Hepatocyte (in vitro differentiated cells): Measurements from ENCODE around the gene KIAA1549. TPM values are rescaled to one million over a fixed set of nuclear protein-coding genes. Genes with fewer than 3 reads are reported as not detected.

Source experiments
- DNase-seq: peaks from one replicate; pipeline ENCODE4 v3.0.0-alpha.2; 2016; ENCODE audit warnings: low spot score
- H2AFZ ChIP-seq: fragments of 200-600 bp; sonication (generic); 2 replicates; pipeline ENCODE4 v1.6.0; 2016; ENCODE audit warnings: antibody characterized with exemption, mild to moderate bottlenecking
- H3K27ac ChIP-seq: fragments of 200-600 bp; sonication (generic); 2 replicates; pipeline ENCODE4 v1.5.1; 2016; ENCODE audit warnings: mild to moderate bottlenecking
- H3K27me3 ChIP-seq: fragments of 200-600 bp; sonication (generic); 2 replicates; pipeline ENCODE4 v1.6.1; 2016
- H3K36me3 ChIP-seq: fragments of 200-600 bp; sonication (generic); replicated peaks from 2 replicates; pipeline ENCODE4 v1.5.1; 2016; ENCODE audit warnings: low read depth; ENCODE audit not compliant: insufficient read depth
- H3K4me1 ChIP-seq: fragments of 200-600 bp; sonication (generic); 2 replicates; pipeline ENCODE4 v1.5.1; 2016; ENCODE audit warnings: mild to moderate bottlenecking, moderate library complexity; ENCODE audit not compliant: insufficient read depth
- H3K4me2 ChIP-seq: fragments of 200-600 bp; sonication (generic); 2 replicates; pipeline ENCODE4 v1.6.0; 2016
- H3K4me3 ChIP-seq: fragments of 200-600 bp; sonication (generic); 2 replicates; pipeline ENCODE4 v1.5.1; 2016; ENCODE audit warnings: mild to moderate bottlenecking
- H3K79me2 ChIP-seq: fragments of 200-600 bp; sonication (generic); 2 replicates; pipeline ENCODE4 v1.6.0; 2017; ENCODE audit warnings: mild to moderate bottlenecking
- H3K9me2 ChIP-seq: fragments of 200-600 bp; sonication (generic); replicated peaks from 2 replicates; pipeline ENCODE4 v1.6.0; 2017; ENCODE audit warnings: mild to moderate bottlenecking; ENCODE audit not compliant: insufficient read depth
- H3K9me3 ChIP-seq: fragments of 200-600 bp; sonication (generic); 2 replicates; pipeline ENCODE4 v1.5.1; 2016; ENCODE audit warnings: low read depth, mild to moderate bottlenecking
- H4K20me1 ChIP-seq: fragments of 200-600 bp; sonication (generic); 2 replicates; pipeline ENCODE4 v1.6.0; 2016; ENCODE audit warnings: mild to moderate bottlenecking; ENCODE audit not compliant: insufficient read depth, poor library complexity, severe bottlenecking
- CTCF ChIP-seq: fragments of 200-600 bp; sonication (generic); IDR thresholded peaks from 2 replicates; pipeline ENCODE4 v1.5.1; 2016; ENCODE audit warnings: antibody characterized with exemption, mild to moderate bottlenecking; ENCODE audit not compliant: poor library complexity
- EZH2 ChIP-seq: fragments of 200-600 bp; sonication (generic); IDR thresholded peaks from 2 replicates; pipeline ENCODE4 v1.6.1; 2016; ENCODE audit warnings: antibody characterized with exemption, mild to moderate bottlenecking, borderline replicate concordance
- EZH2phosphoT487 ChIP-seq: fragments of 200-600 bp; sonication (generic); IDR thresholded peaks from one replicate; pipeline ENCODE4 v1.6.1; 2018; ENCODE audit warnings: antibody characterized with exemption, mild to moderate bottlenecking, low read depth, moderate library complexity; ENCODE audit not compliant: unreplicated experiment, severe bottlenecking
- WGBS: methylation state at CpG from one replicate; pipeline ENCODE4 v1.1.6; 2016; ENCODE audit warnings: low lambda C conversion rate; ENCODE audit errors: missing lambda C conversion rate; 5-methylcytosine and 5-hydroxymethylcytosine counted together
- polyA plus RNA-seq: library from polyadenylated mRNA; unstranded; fragments of >200 nt; fragmentation: Nextera tagmentation; extraction: Ambion mirVana; gene quantifications from 2 replicates; pipeline ENCODE4 v1.2.1, GENCODE V29; 2016
- total RNA-seq: library from RNA; depleted of rRNA; stranded (reverse); fragments of >200 nt; gene quantifications from 2 replicates; pipeline ENCODE4 v1.2.3, GENCODE V29; 2014

Gene KIAA1549
- total and polyA plus RNA-seq, 2 experiments from 2014 or later: 3.4 to 7.3 TPM

- no peaks in the 10 kb centered on the region for H3K4me1 ChIP-seq
- H4K20me1 ChIP-seq: no peaks in the 10 kb centered on the region
- no peak for DNase-seq
- no peaks in the 10 kb centered on the region for H3K9me3 ChIP-seq
- 96% methylated on average over 15 of the region's 15 CpGs for WGBS
- TF ChIP-seq CTCF (no peak), EZH2 (no peak)
- H3K9me2 ChIP-seq: no peaks in the 10 kb centered on the region
- H3K27ac ChIP-seq: no peak overlapping the region
- H2AFZ ChIP-seq: no peak overlapping the region
- no peak overlapping the region for H3K4me2 ChIP-seq
- H3K4me3 ChIP-seq: no peak overlapping the region
- no peaks in the 10 kb centered on the region for H3K36me3 ChIP-seq
- peaks cover 46% of the 10 kb centered on the region for H3K79me2 ChIP-seq
- no peaks in the 10 kb centered on the region for H3K27me3 ChIP-seq
These were observed 16.4 kb downstream of the KIAA1549 start for GRCh38 chr7:138964624-138965436.

DNA sequence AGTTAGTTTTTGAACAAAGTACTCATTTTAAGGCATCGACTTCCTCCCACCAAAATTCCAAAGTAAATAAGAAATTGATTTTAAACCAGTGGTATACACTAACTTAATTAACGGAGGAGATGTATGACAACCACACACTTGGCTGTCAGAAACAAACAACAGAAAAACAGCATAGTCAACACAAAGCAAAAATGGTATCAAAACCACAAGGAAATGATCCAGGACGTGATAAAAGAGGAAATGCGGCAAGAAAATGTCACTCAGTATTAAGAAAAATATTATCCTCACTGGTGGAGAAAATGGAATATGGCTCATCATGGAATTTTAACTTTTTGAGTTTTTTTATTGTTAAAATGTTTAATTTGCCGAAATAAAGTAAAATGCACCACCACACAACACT, 17.5 kb downstream of the KIAA1549 start:
- no peaks in the 10 kb centered on the region for H4K20me1 ChIP-seq
- no peaks in the 10 kb centered on the region for H3K36me3 ChIP-seq
- H3K4me1 ChIP-seq: no peaks in the 10 kb centered on the region
- no peaks in the 10 kb centered on the region for H3K27me3 ChIP-seq
- no peak overlapping the region for H3K4me2 ChIP-seq
- no peak for DNase-seq
- H3K79me2 ChIP-seq: peaks cover 53% of the 10 kb centered on the region
- H3K4me3 ChIP-seq: no peak overlapping the region
- no peaks in the 10 kb centered on the region for H3K9me2 ChIP-seq
- no peak for TF ChIP-seq CTCF
- TF ChIP-seq EZH2: no peak
- TF ChIP-seq EZH2phosphoT487: no peak
- WGBS: 93% methylated on average over 5 of the region's 5 CpGs
- H3K27ac ChIP-seq: no peak overlapping the region
- H3K9me3 ChIP-seq: no peaks in the 10 kb centered on the region
- H2AFZ ChIP-seq: no peak overlapping the region

- no peak overlapping the region for H3K27ac ChIP-seq
- WGBS: 92% methylated on average over 10 of the region's 10 CpGs
- H3K4me1 ChIP-seq: no peaks in the 10 kb centered on the region
These were observed 18.5 kb downstream of the KIAA1549 start for GRCh38 chr7:138962561-138963270.

More at GRCh38 chr7:138962561-138963270, 18.5 kb downstream of the KIAA1549 start:
- H3K4me2 ChIP-seq: no peak overlapping the region
- H3K79me2 ChIP-seq: peaks cover 53% of the 10 kb centered on the region
- no peaks in the 10 kb centered on the region for H4K20me1 ChIP-seq
- H3K27me3 ChIP-seq: no peaks in the 10 kb centered on the region
- TF ChIP-seq EZH2 (no peak), CTCF (no peak), EZH2phosphoT487 (no peak)
- DNase-seq: no peak
- H3K9me3 ChIP-seq: no peaks in the 10 kb centered on the region
- H3K36me3 ChIP-seq: no peaks in the 10 kb centered on the region
- no peaks in the 10 kb centered on the region for H3K9me2 ChIP-seq
- no peak overlapping the region for H3K4me3 ChIP-seq
- H2AFZ ChIP-seq: no peak overlapping the region
